Measurements from ENCODE around the gene LILRA5.
"Not testable (repeated sequence)": the region's sequence is repeated elsewhere in the genome, so short reads cannot be mapped to it uniquely, and the experiment has no call there.

Gene LILRA5

GRCh38 chr19:54302257-54302656, 10.7 kb downstream of the LILRA5 start:
- no peak for DNase-seq (ENCODE audit: low spot score)

- no peak for DNase-seq (ENCODE audit: low spot score)
Measured at GRCh38 chr19:54299515-54299914, 13.5 kb downstream of the LILRA5 start.

GRCh38 chr19:54299126-54299498, 13.9 kb downstream of the LILRA5 start:
- no peak for DNase-seq (ENCODE audit: low spot score)

- DNase-seq (ENCODE audit: low spot score), result no peak
Measured at GRCh38 chr19:54298357-54299125, 14.4 kb downstream of the LILRA5 start.

GRCh38 chr19:54297759-54298305, 15.1 kb downstream of the LILRA5 start:
- no peak for DNase-seq (ENCODE audit: low spot score)

GRCh38 chr19:54294539-54294938, 18.4 kb downstream of the LILRA5 start:
- DNase-seq (ENCODE audit: low spot score), result no peak

GRCh38 chr19:54289160-54289559, 23.8 kb downstream of the LILRA5 start:
- DNase-seq (ENCODE audit: low spot score), result not testable (repeated sequence)

- DNase-seq (ENCODE audit: low spot score), result no peak
Measured at GRCh38 chr19:54287456-54287855, 25.5 kb downstream of the LILRA5 start.

- DNase-seq (ENCODE audit: low spot score), result not testable (repeated sequence)
Measured at GRCh38 chr19:54286283-54286682, 26.7 kb downstream of the LILRA5 start.

- not testable (repeated sequence) for DNase-seq (ENCODE audit: low spot score)
Measured at GRCh38 chr19:54285427-54286056, 27.4 kb downstream of the LILRA5 start.

GRCh38 chr19:54282686-54283470, 30.1 kb downstream of the LILRA5 start:
- DNase-seq (ENCODE audit: low spot score), result no peak

- DNase-seq (ENCODE audit: low spot score), result not testable (repeated sequence)
Measured at GRCh38 chr19:54281729-54282075, 31.3 kb downstream of the LILRA5 start.

GRCh38 chr19:54281007-54281728, 31.8 kb downstream of the LILRA5 start, which contains the start of gene LILRB2:
Gene LILRB2 (minus strand): TSS chr19:54281110. CDS start chr19:54280496, 614 bp downstream.
- DNase-seq (ENCODE audit: low spot score), result no peak

GRCh38 chr19:54280441-54280840, 32.5 kb downstream of the LILRA5 start:
- not testable (repeated sequence) for DNase-seq (ENCODE audit: low spot score)

GRCh38 chr19:54280025-54280424, 32.9 kb downstream of the LILRA5 start:
- DNase-seq (ENCODE audit: low spot score), result not testable (repeated sequence)

- no peak for DNase-seq (ENCODE audit: low spot score)
Measured at GRCh38 chr19:54279406-54279962, 33.5 kb downstream of the LILRA5 start.

- not testable (repeated sequence) for DNase-seq (ENCODE audit: low spot score)
Measured at GRCh38 chr19:54278571-54279195, 34.3 kb downstream of the LILRA5 start.

GRCh38 chr19:54278056-54278455, 34.9 kb downstream of the LILRA5 start:
- not testable (repeated sequence) for DNase-seq (ENCODE audit: low spot score)

- DNase-seq (ENCODE audit: low spot score), result not testable (repeated sequence)
Measured at GRCh38 chr19:54277111-54277615, 35.8 kb downstream of the LILRA5 start.

- DNase-seq (ENCODE audit: low spot score), result no peak
Measured at GRCh38 chr19:54275951-54276350, 37.0 kb downstream of the LILRA5 start.

- DNase-seq (ENCODE audit: low spot score), result not testable (repeated sequence)
Measured at GRCh38 chr19:54274516-54274915, 38.5 kb downstream of the LILRA5 start.
